Stomach smooth muscle (tissue), 2 donors: Measurements from ENCODE around the gene CUEDC2.
"Not testable (repeated sequence)": the region's sequence is repeated elsewhere in the genome, so short reads cannot be mapped to it uniquely, and the experiment has no call there.

Experiments
- H3K27ac ChIP-seq: one replicate; pipeline ENCODE4 v1.7.0; 2013; ENCODE audit warnings: mild to moderate bottlenecking, low read length, inconsistent platforms
- H3K27me3 ChIP-seq, 2 donors: one replicate each; pipeline ENCODE4 v1.7.0; 2013; ENCODE audit warnings: low read length in 2 of 2; ENCODE audit not compliant: insufficient read depth in 2 of 2, control insufficient read depth in 1 of 2
- H3K36me3 ChIP-seq, 2 donors: one replicate each; pipeline ENCODE4 v1.7.0; 2013; ENCODE audit warnings: low read length in 2 of 2; ENCODE audit not compliant: control insufficient read depth in 2 of 2, insufficient read depth in 2 of 2
- H3K4me1 ChIP-seq: one replicate; pipeline ENCODE4 v1.7.0; 2013; ENCODE audit warnings: low read length; ENCODE audit not compliant: control insufficient read depth, insufficient read depth
- H3K4me3 ChIP-seq, 2 donors: one replicate each; pipeline ENCODE4 v1.7.0; 2013; ENCODE audit warnings: low read length in 2 of 2
- H3K9ac ChIP-seq, 2 donors: one replicate each; pipeline ENCODE4 v1.7.0; 2013; ENCODE audit warnings: low read length in 2 of 2, mild to moderate bottlenecking in 1 of 2
- H3K9me3 ChIP-seq, 2 donors: one replicate each; pipeline ENCODE4 v1.7.0; 2013; ENCODE audit warnings: low read length in 2 of 2; ENCODE audit not compliant: control insufficient read depth in 2 of 2
- donor health status: healthy.
- donor health status: Pancreatic carcinoma.

Gene CUEDC2

DNA sequence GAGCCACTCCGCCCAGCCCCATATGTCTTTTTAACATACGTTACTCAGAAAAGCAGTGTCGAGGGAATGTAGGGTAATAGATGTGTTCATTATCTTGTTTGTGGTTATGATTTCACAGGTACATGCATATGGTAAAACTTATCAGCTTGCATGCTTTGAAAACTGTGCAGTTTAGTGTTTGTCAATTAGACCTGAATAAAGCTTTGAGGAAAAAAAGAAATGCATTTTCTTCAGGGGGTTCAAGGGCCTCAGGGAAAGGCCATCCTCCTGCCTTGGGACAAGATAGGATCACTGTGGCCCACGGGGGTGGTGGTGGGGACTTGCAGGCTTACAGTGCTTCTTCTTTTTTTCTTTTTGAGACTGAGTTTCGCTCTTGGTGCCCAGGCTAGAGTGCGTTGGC lies 34.9 kb upstream of the CUEDC2 start:
- H3K27me3 ChIP-seq: peaks cover 0 to 3% of the 10 kb centered on the region in 2 donors
- H3K9me3 ChIP-seq: no peaks in the 10 kb centered on the region
- no peak overlapping the region for H3K4me3 ChIP-seq
- H3K27ac ChIP-seq: no peak overlapping the region
- H3K9ac ChIP-seq: no peak overlapping the region
- no peaks in the 10 kb centered on the region for H3K36me3 ChIP-seq
- peaks cover 3% of the 10 kb centered on the region for H3K4me1 ChIP-seq

DNA sequence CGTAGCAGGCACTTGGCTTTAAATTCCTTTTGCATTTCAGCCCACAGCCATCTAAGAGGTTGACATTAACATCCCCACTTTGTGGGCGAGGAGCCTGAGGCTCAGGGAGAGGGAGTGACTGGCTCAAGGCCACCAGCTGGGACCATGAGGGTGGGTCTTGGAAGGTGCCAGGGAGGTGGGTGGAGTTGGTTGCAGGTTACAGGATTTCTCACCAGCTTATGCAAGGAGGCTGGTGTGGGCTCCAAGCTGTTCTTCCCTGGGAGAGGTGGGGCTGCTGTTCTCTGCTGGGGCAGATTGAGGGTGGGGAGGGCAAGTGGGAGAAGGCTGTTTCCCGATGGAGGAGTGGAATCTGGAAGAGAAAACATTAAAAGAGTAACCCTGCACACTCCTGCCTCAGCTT lies 33.1 kb upstream of the CUEDC2 start:
- no peak overlapping the region for H3K4me3 ChIP-seq
- peaks cover 20% of the 10 kb centered on the region for H3K4me1 ChIP-seq
- no peak overlapping the region for H3K9ac ChIP-seq
- H3K36me3 ChIP-seq: no peaks in the 10 kb centered on the region
- H3K9me3 ChIP-seq: no peaks in the 10 kb centered on the region
- H3K27ac ChIP-seq: no peak overlapping the region
- H3K27me3 ChIP-seq: peaks cover 2 to 9% of the 10 kb centered on the region in 2 donors

DNA sequence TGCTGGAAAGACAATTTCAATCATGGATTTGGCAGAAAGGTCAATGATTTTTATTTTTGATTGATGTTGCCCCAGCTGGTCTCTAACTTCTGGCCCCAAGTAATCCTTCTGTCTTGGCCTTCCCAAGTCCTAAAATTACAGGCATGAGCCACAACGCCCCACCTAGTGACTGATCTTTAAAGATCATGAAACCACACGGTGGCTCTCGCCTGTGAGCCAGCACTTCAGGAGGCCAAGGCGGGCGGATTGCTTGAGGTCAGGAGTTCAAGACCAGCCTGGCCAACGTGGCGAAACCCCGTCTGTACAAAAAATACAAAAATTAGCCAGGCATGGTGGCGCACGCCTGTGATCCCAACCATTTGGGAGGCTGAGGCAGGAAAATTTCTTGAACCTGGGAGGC lies 31.6 kb upstream of the CUEDC2 start:
- H3K36me3 ChIP-seq: no peaks in the 10 kb centered on the region
- peaks cover 20% of the 10 kb centered on the region for H3K4me1 ChIP-seq

DNA sequence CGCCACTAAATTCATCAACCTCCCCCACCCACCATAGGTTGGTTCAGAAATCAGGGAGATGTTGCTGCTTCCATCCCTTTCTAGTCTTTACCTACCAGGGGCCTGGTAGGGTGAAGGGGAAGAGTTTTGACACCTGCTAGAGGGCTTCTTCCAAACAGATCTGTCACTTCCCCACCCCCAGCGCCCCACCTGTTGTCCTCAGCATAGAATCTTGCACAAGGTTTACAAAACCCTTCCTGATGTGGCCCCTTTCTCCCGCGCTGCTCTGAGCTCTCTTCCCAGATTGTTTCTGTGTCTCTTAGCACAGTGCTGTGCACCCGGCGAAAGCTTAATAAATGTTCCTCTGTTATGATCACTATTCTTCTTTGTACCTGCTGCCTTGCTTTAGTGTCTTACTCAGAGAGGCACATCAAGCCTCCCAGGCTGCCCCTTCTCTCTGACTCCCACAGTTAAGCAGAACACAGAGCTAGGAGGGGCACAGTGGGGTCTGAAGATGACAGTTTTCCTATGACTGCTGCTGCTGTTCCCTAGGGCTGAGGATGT lies 30.2 kb upstream of the CUEDC2 start:
- no peaks in the 10 kb centered on the region for H3K36me3 ChIP-seq
- no peak overlapping the region for H3K4me3 ChIP-seq
- H3K4me1 ChIP-seq: peaks cover 20% of the 10 kb centered on the region
- peaks cover 4 to 9% of the 10 kb centered on the region in 2 donors for H3K27me3 ChIP-seq
- H3K27ac ChIP-seq: no peak overlapping the region
- H3K9ac ChIP-seq: no peak overlapping the region
- H3K9me3 ChIP-seq: no peaks in the 10 kb centered on the region

More for the DNA sequence above, 31.6 kb upstream of the CUEDC2 start:
- Histone ChIP-seq H3K27me3 (peaks cover 4 to 9% of the 10 kb centered on the region in 2 donors), H3K4me3 (no peak overlapping the region), H3K27ac (no peak overlapping the region), H3K9ac (no peak overlapping the region), H3K9me3 (no peaks in the 10 kb centered on the region)

DNA sequence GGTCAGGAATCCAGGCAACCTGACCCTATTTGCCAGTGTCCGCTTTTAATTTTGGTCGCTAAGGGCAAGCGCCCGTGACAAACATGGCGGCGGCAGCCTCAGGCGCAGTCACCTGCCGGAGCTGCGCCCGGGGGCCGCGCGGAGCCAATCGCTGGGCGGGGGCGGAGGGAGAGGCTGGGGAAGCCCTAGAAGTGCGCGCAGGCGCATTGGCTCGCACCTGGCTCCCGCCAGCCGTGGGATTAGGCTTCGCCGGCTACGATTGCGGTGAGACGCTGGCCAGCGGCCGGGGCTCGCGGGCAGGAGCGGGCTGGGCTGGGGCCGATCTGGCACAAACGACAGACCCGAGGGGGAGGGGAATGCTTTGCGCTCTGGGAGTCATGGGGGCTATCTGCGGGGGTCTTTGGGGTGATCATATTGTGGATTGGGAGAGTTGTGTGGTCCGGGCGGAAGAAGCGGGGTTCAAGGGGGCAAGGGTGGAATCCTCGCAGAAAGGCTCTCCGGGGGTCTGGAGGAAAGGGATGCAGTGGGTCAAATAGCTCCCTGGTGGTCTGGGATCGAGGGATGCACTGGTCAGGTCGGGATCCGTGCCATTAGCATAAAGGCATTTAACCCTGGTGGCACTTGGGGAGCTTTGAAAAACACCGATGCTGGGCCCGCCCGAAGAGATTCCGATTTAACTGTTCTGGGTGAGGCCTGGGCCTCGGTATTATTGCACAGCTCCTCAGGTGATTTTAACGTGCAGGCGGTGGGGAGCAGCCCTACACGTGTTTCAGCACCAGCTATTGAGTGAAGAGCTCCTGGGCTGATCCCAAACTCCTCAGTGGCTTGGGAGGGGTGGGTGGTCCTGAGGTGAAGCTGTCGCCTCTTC lies 29.0 kb upstream of the CUEDC2 start:
- Histone ChIP-seq H3K27ac (no peak overlapping the region), H3K27me3 (peaks cover 4 to 9% of the 10 kb centered on the region in 2 donors), H3K4me1 (peaks cover 20% of the 10 kb centered on the region), H3K9me3 (no peaks in the 10 kb centered on the region), H3K9ac (peak overlapping the region; percentile 60 to 75), H3K4me3 (peak overlapping the region; percentile 74 to 77), H3K36me3 (no peaks in the 10 kb centered on the region)

DNA sequence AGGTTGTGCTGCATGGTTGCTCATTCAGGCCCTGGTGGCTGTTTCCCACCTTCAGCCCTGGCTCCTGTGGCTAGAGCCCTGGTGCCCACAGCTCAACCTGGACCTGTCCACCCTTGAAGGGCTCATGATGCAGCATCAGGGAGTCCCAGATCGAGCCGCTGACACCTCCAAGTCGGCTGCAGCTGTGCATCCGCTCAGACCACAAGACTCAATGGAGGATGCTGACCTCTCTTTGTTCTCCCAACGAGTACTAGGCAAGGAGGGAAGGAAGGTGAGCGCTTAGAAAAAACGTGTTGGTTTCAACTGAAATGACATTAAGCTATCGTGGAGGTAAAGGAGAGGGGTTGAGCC lies 28.4 kb upstream of the CUEDC2 start:
- H3K4me1 ChIP-seq: peaks cover 20% of the 10 kb centered on the region
- peak overlapping the region; percentile 74 to 77 for H3K4me3 ChIP-seq
- H3K27me3 ChIP-seq: peaks cover 4 to 9% of the 10 kb centered on the region in 2 donors
- H3K27ac ChIP-seq: no peak overlapping the region
- no peaks in the 10 kb centered on the region for H3K9me3 ChIP-seq
- H3K36me3 ChIP-seq: no peaks in the 10 kb centered on the region
- H3K9ac ChIP-seq: peak overlapping the region; percentile 42 to 75

DNA sequence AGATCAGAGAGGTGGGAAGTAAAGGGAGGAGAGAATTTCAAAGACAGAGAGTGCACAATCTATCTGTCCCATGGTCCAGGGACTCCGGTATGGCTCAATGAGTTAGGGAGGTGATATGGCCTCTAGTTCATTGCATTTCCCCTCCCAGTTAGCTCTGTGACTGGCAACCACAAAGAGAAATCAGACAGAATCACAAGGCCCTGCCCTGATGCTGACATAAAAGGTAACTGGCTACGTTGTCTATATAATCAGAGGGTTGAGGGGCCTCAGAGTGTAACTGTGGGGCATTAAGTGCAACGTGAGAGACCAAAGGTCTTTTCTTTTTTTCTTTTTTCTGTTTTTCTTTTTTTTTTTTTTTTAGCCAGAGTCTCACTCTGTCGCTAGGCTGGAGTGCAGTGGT lies 26.3 kb upstream of the CUEDC2 start:
- peaks cover 20% of the 10 kb centered on the region for H3K4me1 ChIP-seq
- no peak overlapping the region for H3K9ac ChIP-seq
- H3K4me3 ChIP-seq: no peak overlapping the region
- H3K27me3 ChIP-seq: peaks cover 4 to 9% of the 10 kb centered on the region in 2 donors
- no peak overlapping the region for H3K27ac ChIP-seq
- H3K9me3 ChIP-seq: no peaks in the 10 kb centered on the region
- H3K36me3 ChIP-seq: no peaks in the 10 kb centered on the region

DNA sequence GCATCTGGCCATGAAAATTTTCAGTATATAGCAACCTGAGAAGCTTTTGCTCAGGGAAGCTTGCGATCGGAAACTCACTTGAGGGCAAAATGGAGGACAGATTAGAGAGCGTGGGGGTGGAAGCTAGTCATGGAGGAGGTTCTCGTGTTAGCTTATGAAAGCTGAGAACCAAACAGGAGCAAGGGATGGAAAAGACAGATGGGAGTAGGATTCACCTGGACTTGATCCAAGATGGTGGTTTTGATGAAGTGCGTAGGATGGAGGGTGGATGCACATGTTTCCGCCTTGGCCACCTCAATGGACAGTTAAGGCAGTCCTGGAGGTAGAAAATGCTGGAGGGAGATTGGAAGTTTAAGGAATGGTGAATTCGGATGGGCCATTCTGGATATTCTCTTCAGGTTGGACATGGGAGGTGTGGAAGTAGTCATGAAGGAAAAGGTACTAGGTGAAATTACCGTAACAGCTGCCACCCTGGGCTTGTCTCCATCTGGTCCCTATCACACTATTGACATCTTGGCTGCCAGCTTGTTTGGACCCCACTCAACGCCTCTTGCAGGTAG lies 25.3 kb upstream of the CUEDC2 start:
- H3K4me3 ChIP-seq: no peak overlapping the region
- no peaks in the 10 kb centered on the region for H3K9me3 ChIP-seq
- no peak overlapping the region for H3K9ac ChIP-seq
- H3K4me1 ChIP-seq: peaks cover 20% of the 10 kb centered on the region
- H3K27me3 ChIP-seq: peaks cover 4 to 9% of the 10 kb centered on the region in 2 donors
- H3K36me3 ChIP-seq: no peaks in the 10 kb centered on the region
- H3K27ac ChIP-seq: no peak overlapping the region

DNA sequence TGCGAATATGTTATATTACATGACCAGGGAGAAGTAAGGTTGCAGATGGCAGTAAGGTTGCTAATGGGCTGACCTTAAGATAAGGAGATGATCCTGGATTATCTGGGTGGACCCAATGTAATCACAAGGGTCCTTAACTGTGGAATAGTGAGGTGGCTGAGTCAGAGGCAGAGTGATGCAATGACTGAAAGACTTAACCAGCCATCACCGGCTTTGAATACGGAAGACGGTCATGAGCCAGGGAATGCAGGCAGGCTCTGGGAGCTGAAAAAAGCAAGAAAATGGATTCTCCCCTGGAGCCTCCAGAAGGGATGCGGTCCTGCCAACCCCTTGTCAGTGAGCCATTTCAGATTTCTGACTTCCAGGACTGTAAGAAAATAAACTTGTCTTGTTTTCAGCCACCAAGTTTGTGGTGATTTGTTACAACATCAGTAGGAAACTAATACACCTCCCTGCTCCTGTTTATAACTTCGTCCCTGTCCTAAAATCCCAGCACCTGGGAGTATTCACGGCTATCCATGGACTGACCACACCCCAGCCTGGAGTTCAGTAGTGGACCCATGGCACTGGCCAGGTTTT lies 23.6 kb upstream of the CUEDC2 start:
- Histone ChIP-seq H3K9me3 (no peaks in the 10 kb centered on the region), H3K27me3 (peaks cover 2 to 4% of the 10 kb centered on the region in 2 donors), H3K27ac (no peak overlapping the region), H3K4me3 (no peak overlapping the region), H3K4me1 (peaks cover 15% of the 10 kb centered on the region), H3K9ac (no peak overlapping the region), H3K36me3 (no peaks in the 10 kb centered on the region)

DNA sequence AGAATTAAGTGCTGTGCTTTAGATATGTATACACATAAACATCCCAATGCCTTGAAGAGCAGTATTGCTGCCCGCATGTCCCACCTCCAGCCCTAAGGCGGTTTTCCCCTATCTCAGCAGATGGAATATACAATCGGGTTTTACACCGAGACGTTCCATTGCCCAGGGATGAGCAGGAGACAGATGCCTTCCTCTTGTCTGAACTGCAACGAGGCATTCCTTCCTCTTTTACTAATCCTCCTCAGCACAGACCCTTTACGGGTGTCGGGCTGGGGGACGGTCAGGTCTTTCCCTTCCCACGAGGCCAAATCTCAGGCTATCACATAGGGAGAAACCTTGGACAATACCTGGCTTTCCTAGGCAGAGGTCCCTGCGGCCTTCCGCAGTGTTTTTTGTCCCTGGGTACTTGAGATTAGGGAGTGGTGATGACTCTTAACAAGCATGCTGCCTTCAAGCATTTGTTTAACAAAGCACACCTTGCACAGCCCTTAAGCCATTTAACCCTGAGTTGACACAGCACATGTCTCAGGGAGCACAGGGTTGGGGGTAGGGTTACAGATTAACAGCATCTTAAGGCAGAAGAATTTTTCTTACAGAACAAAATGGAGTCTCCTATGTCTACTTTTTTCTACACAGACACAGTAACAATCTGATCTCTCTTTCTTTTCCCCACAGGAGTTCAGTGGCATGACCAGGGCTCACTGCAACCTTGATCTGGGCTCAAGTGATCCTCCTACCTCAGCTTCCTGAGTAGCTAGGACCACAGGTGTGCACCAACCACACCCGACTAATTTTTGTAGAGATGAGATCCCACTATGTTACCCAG lies 22.5 kb upstream of the CUEDC2 start:
- H3K9ac ChIP-seq, H3K36me3 ChIP-seq, H3K27me3 ChIP-seq, H3K9me3 ChIP-seq, H3K27ac ChIP-seq, H3K4me3 ChIP-seq: not testable (repeated sequence)
- peaks cover 13% of the 10 kb centered on the region for H3K4me1 ChIP-seq
